Kidney glomerular epithelial cell (primary cell): ENCODE data around the gene COL23A1.

Experiments used
- DNase-seq: peaks from one replicate; lab custom pipeline; 2025; lab: John Stamatoyannopoulos, UW

The COL23A1 gene

GRCh38 chr5:178422400-178422775 is 167.8 kb downstream of the COL23A1 start:
- DNase-seq: no peak

- DNase-seq: no peak
Observed at GRCh38 chr5:178421699-178422399, 168.3 kb downstream of the COL23A1 start.

GRCh38 chr5:178421128-178421527 is 169.1 kb downstream of the COL23A1 start:
- no peak for DNase-seq

- no peak for DNase-seq
Observed at GRCh38 chr5:178420354-178420781, 169.8 kb downstream of the COL23A1 start.

- DNase-seq: no peak
Observed at GRCh38 chr5:178419651-178420050, 170.5 kb downstream of the COL23A1 start.

- no peak for DNase-seq
Observed at GRCh38 chr5:178419196-178419595, 171.0 kb downstream of the COL23A1 start.

GRCh38 chr5:178418471-178419010 is 171.7 kb downstream of the COL23A1 start:
- DNase-seq: no peak

GRCh38 chr5:178418031-178418430 is 172.2 kb downstream of the COL23A1 start:
- no peak for DNase-seq

- DNase-seq: no peak
Observed at GRCh38 chr5:178417391-178417811, 172.8 kb downstream of the COL23A1 start.

GRCh38 chr5:178416919-178417318 is 173.3 kb downstream of the COL23A1 start:
- DNase-seq: peak; percentile 59

- DNase-seq: no peak
Observed at GRCh38 chr5:178416206-178416882, 173.8 kb downstream of the COL23A1 start.

- no peak for DNase-seq
Observed at GRCh38 chr5:178415353-178415752, 174.8 kb downstream of the COL23A1 start.

GRCh38 chr5:178413988-178414387 is 176.2 kb downstream of the COL23A1 start:
- no peak for DNase-seq

- DNase-seq: no peak
Observed at GRCh38 chr5:178411083-178411482, 179.1 kb downstream of the COL23A1 start.

- no peak for DNase-seq
Observed at GRCh38 chr5:178407646-178408045, 182.5 kb downstream of the COL23A1 start.

- no peak for DNase-seq
Observed at GRCh38 chr5:178404987-178405386, 185.2 kb downstream of the COL23A1 start.

- DNase-seq: no peak
Observed at GRCh38 chr5:178403956-178404600, 186.1 kb downstream of the COL23A1 start.

- DNase-seq: no peak
Observed at GRCh38 chr5:178403351-178403750, 186.8 kb downstream of the COL23A1 start.

GRCh38 chr5:178399701-178400095 is 190.5 kb downstream of the COL23A1 start:
- no peak for DNase-seq

- no peak for DNase-seq
Observed at GRCh38 chr5:178398901-178399700, 191.1 kb downstream of the COL23A1 start.

GRCh38 chr5:178396796-178397720 is 193.1 kb downstream of the COL23A1 start:
- no peak for DNase-seq
